ENCODE measurements around the gene TMEM18. TPM values are rescaled to one million over a fixed set of nuclear protein-coding genes. Genes with fewer than 3 reads are reported as not detected.

The TMEM18 gene
- total RNA-seq, 2 experiments from 2014 or later = 25.6 to 26.3 TPM

DNA sequence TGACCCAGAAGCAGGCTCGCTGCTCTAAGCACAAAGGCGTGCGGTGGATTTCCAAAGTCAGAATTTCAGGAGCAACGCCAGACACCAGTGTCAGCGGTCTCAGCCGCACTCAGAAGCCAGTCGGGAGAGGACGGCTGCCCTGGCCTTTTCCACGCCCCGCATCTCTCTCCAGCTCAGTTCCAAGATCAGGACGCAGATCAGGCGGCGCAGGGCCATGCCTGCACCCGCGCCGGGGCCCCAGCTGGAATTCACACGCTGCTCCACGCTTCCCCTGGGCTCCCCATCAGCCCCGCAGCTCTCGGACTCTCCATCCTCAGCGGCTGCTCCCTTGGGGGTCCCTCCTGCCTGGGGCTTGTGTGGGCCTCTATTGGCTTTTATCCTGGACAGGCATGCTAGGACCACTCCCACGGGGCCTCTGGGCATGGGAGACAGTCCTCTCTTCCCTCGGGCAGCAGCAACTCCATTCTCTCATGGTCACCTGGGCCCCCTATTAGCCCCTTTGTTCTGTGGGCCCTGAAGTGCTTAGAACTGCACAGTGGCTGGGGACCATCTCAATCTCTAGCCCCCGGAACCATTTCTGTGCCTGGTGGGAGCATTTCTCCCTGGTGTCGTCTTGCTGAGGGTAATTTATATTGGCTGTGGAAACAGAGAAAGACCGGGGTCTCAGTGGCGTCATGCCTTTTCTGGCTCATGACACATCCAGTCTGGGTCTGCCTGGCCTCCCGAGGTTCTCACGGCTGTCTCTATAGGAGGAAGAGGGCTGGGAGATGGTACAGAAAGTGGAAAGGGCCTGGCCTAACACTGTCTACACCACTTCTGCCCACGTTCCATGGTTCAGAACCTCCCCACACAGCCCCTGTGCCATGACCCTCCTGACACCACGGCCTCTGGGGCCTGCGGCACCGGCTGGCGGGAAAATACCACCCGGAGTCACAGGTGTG, 14.9 kb upstream of the TMEM18 start:
- DNase-seq = no peak

DNA sequence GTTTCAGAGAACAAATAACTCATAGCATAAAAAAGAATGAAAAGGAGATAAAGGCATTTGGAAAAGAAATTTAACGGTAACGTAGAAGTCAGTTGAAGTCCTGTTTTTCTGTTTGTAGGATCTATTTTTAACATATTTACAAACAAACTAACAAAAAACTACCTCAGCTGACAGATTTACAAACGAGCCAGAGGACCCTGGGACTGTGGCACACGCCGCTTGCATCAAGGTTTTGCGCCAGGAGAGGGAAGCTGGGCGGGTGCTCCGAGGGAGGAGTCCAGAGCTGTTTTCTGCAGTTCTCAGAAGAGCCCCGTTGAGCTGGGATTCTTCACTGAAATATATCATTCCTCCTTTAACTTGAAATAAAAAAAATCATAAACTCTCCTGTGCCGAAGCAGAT, 13.6 kb upstream of the TMEM18 start:
- no peaks in the 10 kb centered on the region for H3K9me3 Mint-ChIP-seq
- intact Hi-C loops (cut with DNase I, micrococcal nuclease) = no loop called here

More for the DNA sequence above, 14.9 kb upstream of the TMEM18 start:
- POLR2A ChIA-PET = no interaction called here
- H3K27ac Mint-ChIP-seq = no peak overlapping the region
- intact Hi-C loops (cut with DNase I, micrococcal nuclease) = no loop called here
- ATAC-seq (ENCODE audit: poor library complexity) = no peak
- no peaks in the 10 kb centered on the region for H3K9me3 ChIP-seq (ENCODE audit: control insufficient read depth in 1 of 2, insufficient read depth in 1 of 2, low read length in 2 of 2)
- no peak overlapping the region for H3K27ac ChIP-seq (ENCODE audit: low read depth in 1 of 2, low read length in 2 of 2)
- no peaks in the 10 kb centered on the region for H3K9me3 Mint-ChIP-seq
- no peak overlapping the region for H3K4me3 Mint-ChIP-seq
- H3K4me1 Mint-ChIP-seq (ENCODE audit: low read depth) = no peaks in the 10 kb centered on the region
- no peaks in the 10 kb centered on the region for H3K4me1 ChIP-seq (ENCODE audit: insufficient read depth, low read length)
- H3K27me3 ChIP-seq (ENCODE audit: control insufficient read depth in 1 of 2, insufficient read depth in 2 of 2, low read length in 2 of 2) = no peaks in the 10 kb centered on the region
- CTCF ChIA-PET = no interaction called here
- H3K27me3 Mint-ChIP-seq = peaks cover 24% of the 10 kb centered on the region
- no peaks in the 10 kb centered on the region for H3K36me3 Mint-ChIP-seq (ENCODE audit: low read depth)
- H3K4me3 ChIP-seq (ENCODE audit: low read length) = no peak overlapping the region
- no peaks in the 10 kb centered on the region for H3K36me3 ChIP-seq (ENCODE audit: insufficient read depth, low read length)
- TF ChIP-seq, protein P1, sequence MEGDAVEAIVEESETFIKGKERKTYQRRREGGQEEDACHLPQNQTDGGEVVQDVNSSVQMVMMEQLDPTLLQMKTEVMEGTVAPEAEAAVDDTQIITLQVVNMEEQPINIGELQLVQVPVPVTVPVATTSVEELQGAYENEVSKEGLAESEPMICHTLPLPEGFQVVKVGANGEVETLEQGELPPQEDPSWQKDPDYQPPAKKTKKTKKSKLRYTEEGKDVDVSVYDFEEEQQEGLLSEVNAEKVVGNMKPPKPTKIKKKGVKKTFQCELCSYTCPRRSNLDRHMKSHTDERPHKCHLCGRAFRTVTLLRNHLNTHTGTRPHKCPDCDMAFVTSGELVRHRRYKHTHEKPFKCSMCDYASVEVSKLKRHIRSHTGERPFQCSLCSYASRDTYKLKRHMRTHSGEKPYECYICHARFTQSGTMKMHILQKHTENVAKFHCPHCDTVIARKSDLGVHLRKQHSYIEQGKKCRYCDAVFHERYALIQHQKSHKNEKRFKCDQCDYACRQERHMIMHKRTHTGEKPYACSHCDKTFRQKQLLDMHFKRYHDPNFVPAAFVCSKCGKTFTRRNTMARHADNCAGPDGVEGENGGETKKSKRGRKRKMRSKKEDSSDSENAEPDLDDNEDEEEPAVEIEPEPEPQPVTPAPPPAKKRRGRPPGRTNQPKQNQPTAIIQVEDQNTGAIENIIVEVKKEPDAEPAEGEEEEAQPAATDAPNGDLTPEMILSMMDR (IDR thresholded peaks at IDR 0.05) = no peak

DNA sequence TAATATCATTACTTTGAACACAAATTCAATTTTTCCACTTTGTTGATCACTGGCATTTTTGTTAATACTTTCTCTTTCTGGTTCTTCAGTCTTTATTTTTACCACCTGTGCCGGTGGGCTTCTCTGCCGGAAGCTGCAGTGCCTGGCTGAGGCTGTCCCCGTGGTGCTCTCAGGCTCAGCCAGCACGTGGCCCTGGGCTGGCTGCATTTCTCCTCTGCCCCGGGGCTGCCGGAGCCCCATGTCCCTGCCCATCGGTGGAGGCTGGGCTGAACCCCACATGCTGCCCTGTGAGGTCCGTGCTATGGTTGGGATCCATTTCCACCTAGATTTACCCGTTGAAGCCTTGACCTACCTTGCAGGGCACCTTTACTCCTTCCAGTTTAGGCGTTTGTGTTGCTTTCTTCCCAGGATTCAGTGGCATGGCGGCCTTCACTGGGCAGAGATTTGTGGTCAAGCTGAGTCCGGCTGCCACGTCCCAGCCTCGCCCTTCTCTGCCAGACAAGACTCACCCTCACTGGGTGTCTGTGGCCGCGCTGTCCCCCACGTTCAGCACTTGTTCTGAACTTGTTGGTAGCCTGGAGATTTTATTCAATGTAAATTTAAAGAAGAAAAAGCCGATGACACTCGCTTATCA, 12.8 kb upstream of the TMEM18 start:
- Histone ChIP-seq H3K27ac (ENCODE audit: low read depth in 1 of 2, low read length in 2 of 2) (no peak overlapping the region), H3K9me3 (ENCODE audit: control insufficient read depth in 1 of 2, insufficient read depth in 1 of 2, low read length in 2 of 2) (peaks cover 9 to 15% of the 10 kb centered on the region in 2 experiments), H3K4me3 (ENCODE audit: low read length) (no peak overlapping the region), H3K4me1 (ENCODE audit: insufficient read depth, low read length) (no peaks in the 10 kb centered on the region), H3K36me3 (ENCODE audit: insufficient read depth, low read length) (no peaks in the 10 kb centered on the region), H3K27me3 (ENCODE audit: control insufficient read depth in 1 of 2, insufficient read depth in 2 of 2, low read length in 2 of 2) (no peaks in the 10 kb centered on the region)
- peaks cover 3% of the 10 kb centered on the region for H3K9me3 Mint-ChIP-seq
- ChIA-PET POLR2A (no interaction called here), CTCF (no interaction called here)
- peaks cover 20% of the 10 kb centered on the region for H3K27me3 Mint-ChIP-seq
- ATAC-seq (ENCODE audit: poor library complexity) (no peak), DNase-seq (no peak)
- H3K27ac Mint-ChIP-seq = no peak overlapping the region
- H3K4me3 Mint-ChIP-seq = no peak overlapping the region
- no peaks in the 10 kb centered on the region for H3K36me3 Mint-ChIP-seq (ENCODE audit: low read depth)
- intact Hi-C loops (cut with DNase I, micrococcal nuclease) = no loop called here
- TF ChIP-seq, protein P1 (IDR thresholded peaks at IDR 0.05) = no peak
- no peaks in the 10 kb centered on the region for H3K4me1 Mint-ChIP-seq (ENCODE audit: low read depth)

More for the DNA sequence above, 13.6 kb upstream of the TMEM18 start:
- Histone ChIP-seq H3K4me3 (ENCODE audit: low read length) (no peak overlapping the region), H3K4me1 (ENCODE audit: insufficient read depth, low read length) (no peaks in the 10 kb centered on the region), H3K36me3 (ENCODE audit: insufficient read depth, low read length) (no peaks in the 10 kb centered on the region), H3K9me3 (ENCODE audit: control insufficient read depth in 1 of 2, insufficient read depth in 1 of 2, low read length in 2 of 2) (peaks cover 5 to 7% of the 10 kb centered on the region in 2 experiments), H3K27ac (ENCODE audit: low read depth in 1 of 2, low read length in 2 of 2) (no peak overlapping the region), H3K27me3 (ENCODE audit: control insufficient read depth in 1 of 2, insufficient read depth in 2 of 2, low read length in 2 of 2) (no peaks in the 10 kb centered on the region)
- Mint-ChIP-seq H3K27me3 (peaks cover 20% of the 10 kb centered on the region), H3K4me1 (ENCODE audit: low read depth) (no peaks in the 10 kb centered on the region), H3K27ac (no peak overlapping the region), H3K4me3 (no peak overlapping the region), H3K36me3 (ENCODE audit: low read depth) (no peaks in the 10 kb centered on the region)
- ATAC-seq (ENCODE audit: poor library complexity) (no peak), DNase-seq (no peak)
- TF ChIP-seq, protein P1 (IDR thresholded peaks at IDR 0.05) = no peak
- CTCF ChIA-PET = no interaction called here
- POLR2A ChIA-PET = no interaction called here
